BJ (cell line): ENCODE data around the gene CEP97. TPM values are rescaled to one million over a fixed set of nuclear protein-coding genes. Genes with fewer than 3 reads are reported as not detected.
A peak's percentile ranks its signal among the peaks of the same experiment; 100 is the strongest.
"Not testable (repeated sequence)": the region's sequence is repeated elsewhere in the genome, so short reads cannot be mapped to it uniquely, and the experiment has no call there.

ENCODE experiments used
- CTCF ChIA-PET: fragments of 350-600 bp; formaldehyde crosslinking; extraction: SDS; loops from one replicate; lab custom pipeline; 2021; ENCODE audit warnings: antibody characterized with exemption, inconsistent platforms; lab: Yijun Ruan, JAX
- POLR2A ChIA-PET: fragments of 300-600 bp; sonication (Branson Sonifier 250); formaldehyde crosslinking; extraction: SDS; loops from one replicate; lab custom pipeline; 2021; ENCODE audit warnings: antibody characterized with exemption; lab: Charles Lee
- DNase-seq: peaks from one replicate; pipeline ENCODE4 v3.0.0-alpha.2; 2011; ENCODE audit warnings: low read depth
- H3K27me3 ChIP-seq: 2 replicates; pipeline ENCODE4 v1.6.0; 2011; ENCODE audit warnings: low read length; ENCODE audit not compliant: control insufficient read depth, insufficient read depth
- H3K36me3 ChIP-seq: 2 replicates; pipeline ENCODE4 v1.5.1; 2011; ENCODE audit warnings: low read length; ENCODE audit not compliant: control insufficient read depth, insufficient read depth
- H3K4me3 ChIP-seq: 2 replicates; pipeline ENCODE4 v1.5.1; 2011; ENCODE audit warnings: low read depth, mild to moderate bottlenecking, control low read depth, low read length
- polyA plus RNA-seq: library from polyadenylated mRNA; depleted of rRNA; stranded (reverse); fragments of >200 nt; gene quantifications from 2 replicates; pipeline ENCODE4 v1.2.3, GENCODE V29; 2011
- TF ChIP-seq, protein P1 (sequence below): IDR thresholded peaks from 2 replicates; pipeline ENCODE4 v1.5.1; 2011; ENCODE audit warnings: low read depth, mild to moderate bottlenecking, control low read depth, inconsistent platforms, low read length, moderate library complexity; ENCODE audit not compliant: insufficient read depth

Gene CEP97
- polyA plus RNA-seq, 1 experiment, result 1.2 TPM

DNA sequence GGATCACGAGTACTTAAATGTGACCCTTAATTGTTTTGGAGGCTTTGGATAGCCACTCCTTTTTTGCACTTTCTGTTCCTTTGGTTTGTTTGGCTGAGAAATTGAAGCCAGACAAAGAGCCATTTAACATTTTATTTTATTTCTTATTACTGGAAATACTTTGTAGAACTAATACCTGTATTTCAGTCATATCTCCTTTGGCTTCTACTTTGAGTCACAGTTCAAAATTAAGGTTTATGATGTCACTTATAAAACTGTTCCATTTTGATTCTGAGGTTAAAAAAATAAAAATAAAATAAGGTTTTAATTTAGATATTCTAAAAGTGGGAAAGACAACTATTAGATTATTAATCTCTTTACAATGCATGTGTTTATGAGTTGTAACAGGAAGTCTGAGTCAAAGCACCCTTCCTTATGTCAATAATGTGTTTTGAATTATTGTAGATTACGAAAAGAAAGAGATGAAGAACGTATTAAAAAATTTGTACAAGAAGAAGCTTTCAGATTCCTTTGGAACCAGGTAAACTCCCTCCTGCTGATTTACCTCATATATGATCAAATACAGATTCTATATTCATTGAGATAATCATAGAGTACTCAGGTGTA lies 37.7 kb downstream of the CEP97 start:
- POLR2A ChIA-PET, result no interaction called here
- no peak for DNase-seq

DNA sequence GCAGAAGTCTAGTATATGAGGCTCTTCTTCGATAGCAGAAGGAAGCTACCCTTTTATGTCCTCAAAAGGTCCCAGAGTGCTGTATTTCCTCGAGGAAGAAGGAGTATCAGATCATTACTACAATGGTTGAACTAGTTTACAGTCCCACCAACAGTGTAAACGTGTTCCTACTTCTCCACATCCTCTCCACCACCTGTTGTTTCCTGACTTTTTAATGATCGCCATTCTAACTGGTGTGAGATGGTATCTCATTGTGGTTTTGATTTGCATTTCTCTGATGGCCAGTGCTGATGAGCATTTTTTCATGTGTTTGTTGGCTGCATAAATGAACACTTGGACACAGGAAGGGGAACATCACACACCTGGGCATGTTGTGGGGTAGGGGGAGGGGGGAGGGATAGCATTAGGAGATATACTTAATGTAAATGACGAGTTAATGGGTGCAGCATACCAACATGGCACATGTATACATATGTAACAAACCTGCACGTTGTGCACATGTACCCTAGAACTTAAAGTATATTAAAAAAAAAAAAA lies 53.4 kb downstream of the CEP97 start:
- H3K4me3 ChIP-seq, DNase-seq, POLR2A ChIA-PET, H3K36me3 ChIP-seq, H3K27me3 ChIP-seq, CTCF ChIA-PET: not testable (repeated sequence)

More for the DNA sequence above, 37.7 kb downstream of the CEP97 start:
- TF ChIP-seq, protein P1, sequence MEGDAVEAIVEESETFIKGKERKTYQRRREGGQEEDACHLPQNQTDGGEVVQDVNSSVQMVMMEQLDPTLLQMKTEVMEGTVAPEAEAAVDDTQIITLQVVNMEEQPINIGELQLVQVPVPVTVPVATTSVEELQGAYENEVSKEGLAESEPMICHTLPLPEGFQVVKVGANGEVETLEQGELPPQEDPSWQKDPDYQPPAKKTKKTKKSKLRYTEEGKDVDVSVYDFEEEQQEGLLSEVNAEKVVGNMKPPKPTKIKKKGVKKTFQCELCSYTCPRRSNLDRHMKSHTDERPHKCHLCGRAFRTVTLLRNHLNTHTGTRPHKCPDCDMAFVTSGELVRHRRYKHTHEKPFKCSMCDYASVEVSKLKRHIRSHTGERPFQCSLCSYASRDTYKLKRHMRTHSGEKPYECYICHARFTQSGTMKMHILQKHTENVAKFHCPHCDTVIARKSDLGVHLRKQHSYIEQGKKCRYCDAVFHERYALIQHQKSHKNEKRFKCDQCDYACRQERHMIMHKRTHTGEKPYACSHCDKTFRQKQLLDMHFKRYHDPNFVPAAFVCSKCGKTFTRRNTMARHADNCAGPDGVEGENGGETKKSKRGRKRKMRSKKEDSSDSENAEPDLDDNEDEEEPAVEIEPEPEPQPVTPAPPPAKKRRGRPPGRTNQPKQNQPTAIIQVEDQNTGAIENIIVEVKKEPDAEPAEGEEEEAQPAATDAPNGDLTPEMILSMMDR, result no peak
- H3K36me3 ChIP-seq, result peaks cover 2% of the 10 kb centered on the region; the same call in 1 of the 2 replicates
- no peaks in the 10 kb centered on the region for H3K27me3 ChIP-seq
- no peak overlapping the region for H3K4me3 ChIP-seq
- CTCF ChIA-PET, result no interaction called here

DNA sequence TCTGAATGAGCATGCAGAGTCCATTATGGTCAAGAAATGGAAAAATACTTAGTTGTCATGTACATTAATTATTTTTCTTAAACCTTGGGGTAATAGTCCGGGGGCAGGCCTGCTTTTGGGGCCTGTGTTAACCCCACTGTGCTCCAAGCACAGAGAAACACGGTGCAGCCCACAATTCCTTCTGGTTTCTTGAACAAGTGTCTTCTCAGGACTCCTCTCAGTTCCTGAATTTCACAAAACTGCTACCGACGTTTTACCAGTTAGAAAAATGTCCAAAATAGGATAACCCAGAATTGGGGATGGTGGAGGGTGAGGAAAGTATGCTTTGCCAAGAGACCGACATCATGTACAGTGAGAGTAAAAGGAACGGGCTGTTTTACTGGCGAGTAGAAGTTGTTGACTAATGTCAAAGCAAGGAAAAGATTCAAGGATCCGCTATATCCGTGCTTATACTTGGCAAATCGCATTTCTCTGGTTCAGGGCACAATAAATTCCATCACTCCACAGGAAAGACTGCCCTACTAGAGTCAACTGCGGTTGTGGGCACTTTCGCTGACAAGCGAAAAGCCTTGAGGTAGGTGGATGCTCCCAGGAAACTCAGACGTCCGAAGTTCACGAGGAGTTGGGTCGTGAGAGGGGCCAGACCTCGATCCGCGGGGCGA lies 54.1 kb downstream of the CEP97 start:
- TF ChIP-seq, protein P1, result no peak
- CTCF ChIA-PET, result interaction anchor here (1.2 to 2.3 kb wide), 3 partner anchors 15 to 71 kb away, joined by 4 to 8 read pairs (median 8); no protein-coding TSS in a partner anchor

DNA sequence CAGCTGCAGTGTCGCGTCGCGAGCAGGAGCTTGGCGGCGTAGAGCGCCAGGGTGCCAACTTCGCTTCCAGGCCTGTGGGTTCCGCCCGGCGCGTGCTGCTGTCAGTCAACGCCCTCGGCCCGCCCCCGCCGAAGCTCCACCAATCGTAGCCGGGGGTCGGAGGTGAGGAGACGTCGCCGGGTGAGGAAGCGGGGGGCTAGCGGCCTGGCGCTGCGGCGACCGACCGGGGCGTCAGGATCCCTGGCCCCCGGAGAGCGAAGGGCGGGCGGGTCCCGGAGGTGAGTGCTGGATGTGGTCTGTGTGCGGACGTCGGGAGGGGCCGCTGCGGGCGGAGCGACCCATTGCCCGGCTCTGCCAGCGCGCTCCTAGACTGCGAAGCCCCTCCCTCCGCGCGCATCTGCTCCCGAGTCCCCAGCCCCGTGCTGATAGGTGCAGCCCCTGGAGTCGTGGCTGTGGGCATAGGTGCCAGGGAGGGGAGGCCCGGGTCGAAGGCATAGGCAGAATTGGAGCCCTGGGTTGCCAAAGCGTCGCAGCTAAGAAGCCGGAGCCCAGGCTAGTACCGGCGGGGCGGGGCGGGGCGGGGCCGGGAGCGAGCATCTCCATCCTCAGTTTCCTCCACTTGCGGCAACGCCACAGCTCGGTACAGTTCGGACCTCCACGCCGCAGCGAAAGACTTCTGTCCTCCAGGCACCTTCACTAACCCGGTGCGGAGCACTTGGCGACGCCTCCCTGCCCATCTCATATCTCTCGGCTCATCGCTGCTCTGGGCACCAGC lies 54.8 kb downstream of the CEP97 start, which contains the start of gene NXPE3:
Gene NXPE3 (plus strand): TSS at position 165 of the 775 bp plus-strand sequence. CDS start 6,386 bp downstream, outside the sequence.
- CTCF ChIA-PET, result interaction anchor here (0.9 to 2.3 kb wide), 4 partner anchors 16 to 450 kb away, joined by 3 to 8 read pairs (median 6); no protein-coding TSS in a partner anchor
- peaks cover 9% of the 10 kb centered on the region for H3K36me3 ChIP-seq

More for the DNA sequence above, 54.1 kb downstream of the CEP97 start:
- H3K4me3 ChIP-seq, result peak overlapping the region; percentile 75
- H3K27me3 ChIP-seq, result no peaks in the 10 kb centered on the region
- DNase-seq, result no peak
- peaks cover 4% of the 10 kb centered on the region for H3K36me3 ChIP-seq
- POLR2A ChIA-PET, result no interaction called here

DNA sequence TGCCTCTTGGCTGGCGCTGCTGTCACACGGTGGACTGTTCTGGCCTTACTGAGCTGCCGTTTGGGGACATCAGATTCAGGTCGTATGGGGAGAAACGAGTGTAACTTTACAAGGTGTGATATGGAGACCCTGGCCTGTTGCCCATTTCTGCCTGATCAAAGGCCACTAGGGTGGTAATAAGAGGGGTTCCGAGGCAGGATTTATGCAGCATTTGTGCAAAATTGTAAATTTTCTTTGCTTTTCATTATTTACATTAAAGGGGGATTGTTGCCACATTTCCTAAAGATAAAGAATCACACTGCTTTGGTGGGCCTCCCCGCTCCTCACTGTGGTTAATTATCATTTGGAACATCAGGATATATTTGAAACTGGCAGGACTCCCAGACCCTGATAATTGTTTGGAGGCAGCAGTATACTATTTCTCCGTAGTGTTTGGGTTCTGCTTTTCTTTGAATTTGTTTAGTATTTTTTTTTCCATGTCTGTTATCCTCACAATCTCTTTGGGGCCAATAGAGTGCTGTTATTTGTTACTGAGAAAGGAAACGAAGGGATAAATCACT lies 55.5 kb downstream of the CEP97 start:
- TF ChIP-seq, protein P1, result no peak
- H3K27me3 ChIP-seq, result no peaks in the 10 kb centered on the region
- H3K4me3 ChIP-seq, result peak overlapping the region; percentile 75
- ChIA-PET CTCF (interaction anchor here (0.9 to 2.3 kb wide), 3 partner anchors 17 to 449 kb away, joined by 3 to 8 read pairs (median 8); no protein-coding TSS in a partner anchor), POLR2A (no interaction called here)
- no peak for DNase-seq
- H3K36me3 ChIP-seq, result peaks cover 16% of the 10 kb centered on the region

More for the DNA sequence above, 54.8 kb downstream of the CEP97 start, which contains the start of gene NXPE3:
- no peaks in the 10 kb centered on the region for H3K27me3 ChIP-seq
- peak within 1 kb of the TSS; percentile 75 for H3K4me3 ChIP-seq
- TF ChIP-seq, protein P1, result no peak
- POLR2A ChIA-PET, result no interaction called here
- DNase-seq, result peak; percentile 20
